ENCODE results near the gene NTM.

The NTM gene

DNA sequence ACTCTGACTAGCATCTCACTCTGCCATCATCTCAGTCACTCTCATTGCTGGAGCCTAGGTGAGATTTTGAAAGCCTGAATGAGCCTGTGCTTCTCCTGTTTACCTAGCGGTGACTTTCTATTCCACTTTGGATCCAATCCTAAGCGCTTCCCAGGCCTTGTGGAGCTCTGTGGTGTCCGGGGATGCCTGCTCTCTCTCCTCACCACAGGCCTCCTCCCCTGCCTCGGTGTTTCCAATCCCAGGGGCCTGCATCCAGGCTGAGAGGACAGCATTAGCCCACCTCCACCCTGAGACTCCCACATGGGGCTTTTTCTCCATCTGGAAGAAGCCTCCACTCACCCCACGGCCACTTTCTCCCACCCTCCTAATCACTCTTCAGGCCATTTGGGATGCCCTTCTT lies 380.3 kb downstream of the NTM start:
- TF ChIP-seq SPI1 (IDR thresholded peaks at IDR 0.05; ENCODE audit: borderline replicate concordance, low read depth) (no peak), POLR2AphosphoS5 (IDR thresholded peaks at IDR 0.05; ENCODE audit: low read depth) (no peak), GABPA (IDR thresholded peaks at IDR 0.05; ENCODE audit: low read depth) (no peak)
- TF ChIP-seq, protein P1, sequence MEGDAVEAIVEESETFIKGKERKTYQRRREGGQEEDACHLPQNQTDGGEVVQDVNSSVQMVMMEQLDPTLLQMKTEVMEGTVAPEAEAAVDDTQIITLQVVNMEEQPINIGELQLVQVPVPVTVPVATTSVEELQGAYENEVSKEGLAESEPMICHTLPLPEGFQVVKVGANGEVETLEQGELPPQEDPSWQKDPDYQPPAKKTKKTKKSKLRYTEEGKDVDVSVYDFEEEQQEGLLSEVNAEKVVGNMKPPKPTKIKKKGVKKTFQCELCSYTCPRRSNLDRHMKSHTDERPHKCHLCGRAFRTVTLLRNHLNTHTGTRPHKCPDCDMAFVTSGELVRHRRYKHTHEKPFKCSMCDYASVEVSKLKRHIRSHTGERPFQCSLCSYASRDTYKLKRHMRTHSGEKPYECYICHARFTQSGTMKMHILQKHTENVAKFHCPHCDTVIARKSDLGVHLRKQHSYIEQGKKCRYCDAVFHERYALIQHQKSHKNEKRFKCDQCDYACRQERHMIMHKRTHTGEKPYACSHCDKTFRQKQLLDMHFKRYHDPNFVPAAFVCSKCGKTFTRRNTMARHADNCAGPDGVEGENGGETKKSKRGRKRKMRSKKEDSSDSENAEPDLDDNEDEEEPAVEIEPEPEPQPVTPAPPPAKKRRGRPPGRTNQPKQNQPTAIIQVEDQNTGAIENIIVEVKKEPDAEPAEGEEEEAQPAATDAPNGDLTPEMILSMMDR (IDR thresholded peaks at IDR 0.05; ENCODE audit: insufficient read depth, low read length), result no peak
- TF ChIP-seq, protein P2, sequence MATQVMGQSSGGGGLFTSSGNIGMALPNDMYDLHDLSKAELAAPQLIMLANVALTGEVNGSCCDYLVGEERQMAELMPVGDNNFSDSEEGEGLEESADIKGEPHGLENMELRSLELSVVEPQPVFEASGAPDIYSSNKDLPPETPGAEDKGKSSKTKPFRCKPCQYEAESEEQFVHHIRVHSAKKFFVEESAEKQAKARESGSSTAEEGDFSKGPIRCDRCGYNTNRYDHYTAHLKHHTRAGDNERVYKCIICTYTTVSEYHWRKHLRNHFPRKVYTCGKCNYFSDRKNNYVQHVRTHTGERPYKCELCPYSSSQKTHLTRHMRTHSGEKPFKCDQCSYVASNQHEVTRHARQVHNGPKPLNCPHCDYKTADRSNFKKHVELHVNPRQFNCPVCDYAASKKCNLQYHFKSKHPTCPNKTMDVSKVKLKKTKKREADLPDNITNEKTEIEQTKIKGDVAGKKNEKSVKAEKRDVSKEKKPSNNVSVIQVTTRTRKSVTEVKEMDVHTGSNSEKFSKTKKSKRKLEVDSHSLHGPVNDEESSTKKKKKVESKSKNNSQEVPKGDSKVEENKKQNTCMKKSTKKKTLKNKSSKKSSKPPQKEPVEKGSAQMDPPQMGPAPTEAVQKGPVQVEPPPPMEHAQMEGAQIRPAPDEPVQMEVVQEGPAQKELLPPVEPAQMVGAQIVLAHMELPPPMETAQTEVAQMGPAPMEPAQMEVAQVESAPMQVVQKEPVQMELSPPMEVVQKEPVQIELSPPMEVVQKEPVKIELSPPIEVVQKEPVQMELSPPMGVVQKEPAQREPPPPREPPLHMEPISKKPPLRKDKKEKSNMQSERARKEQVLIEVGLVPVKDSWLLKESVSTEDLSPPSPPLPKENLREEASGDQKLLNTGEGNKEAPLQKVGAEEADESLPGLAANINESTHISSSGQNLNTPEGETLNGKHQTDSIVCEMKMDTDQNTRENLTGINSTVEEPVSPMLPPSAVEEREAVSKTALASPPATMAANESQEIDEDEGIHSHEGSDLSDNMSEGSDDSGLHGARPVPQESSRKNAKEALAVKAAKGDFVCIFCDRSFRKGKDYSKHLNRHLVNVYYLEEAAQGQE (IDR thresholded peaks at IDR 0.05; ENCODE audit: insufficient replicate concordance, low read depth), result no peak

DNA sequence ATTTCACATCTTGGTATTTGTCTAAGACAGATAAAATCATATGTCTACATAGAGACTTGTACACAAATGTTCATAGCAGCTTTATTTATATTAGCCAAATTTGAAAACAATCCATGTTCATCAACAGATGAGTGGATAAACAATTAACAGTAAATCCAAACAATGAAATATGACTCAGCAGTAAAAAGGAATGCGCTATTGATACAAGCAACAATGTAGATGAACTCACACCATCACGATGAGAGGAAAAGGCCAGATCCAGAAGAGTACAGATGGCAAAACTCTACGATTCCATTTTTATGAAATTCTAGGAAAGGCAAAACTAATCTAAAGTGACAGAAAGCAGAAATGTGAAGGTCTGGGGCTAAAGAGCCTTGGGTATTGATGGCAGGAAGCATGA lies 384.3 kb downstream of the NTM start:
- H3K27ac ChIP-seq (replicated peaks), result no peak overlapping the region
- DNase-seq (ENCODE audit: low read depth in 1 of 2, low spot score in 1 of 2), result no peak
- TF ChIP-seq GABPA (IDR thresholded peaks at IDR 0.05; ENCODE audit: low read depth) (no peak), SPI1 (IDR thresholded peaks at IDR 0.05; ENCODE audit: borderline replicate concordance, low read depth) (no peak)
- TF ChIP-seq, protein P1 (IDR thresholded peaks at IDR 0.05; ENCODE audit: insufficient read depth, low read length), result no peak
- TF ChIP-seq, protein P2 (IDR thresholded peaks at IDR 0.05; ENCODE audit: insufficient replicate concordance, low read depth), result no peak
- no peak overlapping the region for H3K4me3 ChIP-seq (replicated peaks; ENCODE audit: insufficient read depth, low read length)
- no peaks in the 10 kb centered on the region for H3K27me3 ChIP-seq (ENCODE audit: insufficient read depth, poor library complexity, severe bottlenecking)

More for the DNA sequence above, 380.3 kb downstream of the NTM start:
- no peak for DNase-seq (ENCODE audit: low read depth in 1 of 2, low spot score in 1 of 2)
- H3K4me3 ChIP-seq (replicated peaks; ENCODE audit: insufficient read depth, low read length), result no peak overlapping the region
- H3K27me3 ChIP-seq (ENCODE audit: insufficient read depth, poor library complexity, severe bottlenecking), result no peaks in the 10 kb centered on the region
- H3K27ac ChIP-seq (replicated peaks), result no peak overlapping the region

DNA sequence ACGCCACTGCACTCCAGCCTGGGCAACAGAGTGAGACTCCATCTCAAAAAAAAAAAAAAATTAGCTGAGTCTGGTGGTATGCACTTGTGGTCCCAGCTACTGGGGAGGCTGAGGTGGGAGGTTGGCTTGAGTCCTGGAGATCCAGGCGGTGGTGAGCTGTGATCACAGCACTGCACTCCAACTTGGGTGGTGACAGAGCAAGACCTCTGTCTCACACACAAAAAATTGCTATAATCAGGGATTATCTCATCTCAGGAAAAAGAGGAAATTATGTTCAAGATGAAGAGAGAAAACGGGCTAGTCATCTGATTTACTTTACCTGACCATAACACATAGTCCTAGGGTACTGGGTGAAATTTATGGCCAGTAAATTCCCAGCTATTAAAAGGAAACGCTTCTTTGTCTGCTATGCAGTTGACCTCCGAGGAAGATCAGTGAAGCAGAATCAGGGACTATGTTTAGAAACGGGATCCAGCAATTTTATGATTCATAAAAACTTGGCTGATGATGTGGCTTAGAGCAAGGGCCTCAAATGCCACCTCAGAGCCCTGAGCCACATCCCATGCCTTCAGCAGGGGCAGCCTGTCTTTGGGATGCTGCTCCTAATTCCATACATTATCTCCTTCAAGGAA lies 386.2 kb downstream of the NTM start:
- no peaks in the 10 kb centered on the region for H3K27me3 ChIP-seq (ENCODE audit: insufficient read depth, poor library complexity, severe bottlenecking)
- TF ChIP-seq POLR2AphosphoS5 (IDR thresholded peaks at IDR 0.05; ENCODE audit: low read depth) (no peak), SPI1 (IDR thresholded peaks at IDR 0.05; ENCODE audit: borderline replicate concordance, low read depth) (no peak), GABPA (IDR thresholded peaks at IDR 0.05; ENCODE audit: low read depth) (no peak)
- TF ChIP-seq, protein P1 (IDR thresholded peaks at IDR 0.05; ENCODE audit: insufficient read depth, low read length), result no peak
- TF ChIP-seq, protein P2 (IDR thresholded peaks at IDR 0.05; ENCODE audit: insufficient replicate concordance, low read depth), result no peak
- H3K4me3 ChIP-seq (replicated peaks; ENCODE audit: insufficient read depth, low read length), result no peak overlapping the region
- H3K27ac ChIP-seq (replicated peaks), result no peak overlapping the region
- DNase-seq (ENCODE audit: low read depth in 1 of 2, low spot score in 1 of 2), result no peak
